Measurements from ENCODE around the gene PRIMPOL.
"Not testable (repeated sequence)": the region's sequence is repeated elsewhere in the genome, so short reads cannot be mapped to it uniquely, and the experiment has no call there.

The PRIMPOL gene

DNA sequence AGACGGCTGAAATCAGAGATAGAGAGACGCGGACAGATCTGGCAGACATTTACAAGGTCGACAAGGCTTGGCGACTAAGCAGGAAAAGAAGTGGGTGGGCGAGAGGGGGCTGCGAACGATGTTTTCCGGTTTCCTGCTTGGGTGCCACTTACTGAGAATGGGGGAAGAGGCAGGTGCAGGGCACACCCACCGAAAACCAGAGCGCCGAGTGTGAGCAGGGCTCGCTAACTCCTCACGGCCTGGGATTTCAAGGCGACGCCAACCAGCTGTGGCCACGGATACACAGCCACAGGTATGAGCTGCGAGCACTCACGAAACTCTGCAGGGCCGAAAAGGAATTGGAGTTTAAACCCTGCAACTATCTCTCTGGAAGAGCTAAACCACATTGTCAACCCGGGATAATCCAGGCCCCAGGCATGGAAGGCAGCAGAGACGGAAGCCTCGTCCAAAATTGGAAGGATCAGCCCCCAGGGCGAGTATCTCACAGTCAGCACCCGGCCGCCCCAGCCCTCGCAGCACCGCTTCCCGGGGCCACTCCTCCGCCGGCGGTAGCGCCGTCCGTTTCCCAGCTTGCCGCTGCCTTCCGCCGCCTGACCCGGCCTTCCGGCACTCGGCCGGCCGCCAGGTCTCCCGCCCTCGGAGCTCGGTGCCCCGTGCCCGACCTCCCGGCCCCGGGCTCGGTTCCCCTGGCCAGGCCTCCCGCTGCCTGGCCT is 1.1 kb upstream of the PRIMPOL start:
- Mint-ChIP-seq H3K27me3 (no peaks in the 10 kb centered on the region), H3K36me3 (ENCODE audit: low read depth) (peaks cover 49% of the 10 kb centered on the region), H3K27ac (peak overlapping the region; percentile 96), H3K9me3 (no peaks in the 10 kb centered on the region), H3K4me1 (ENCODE audit: low read depth) (peaks cover 60% of the 10 kb centered on the region), H3K4me3 (peak overlapping the region; percentile 93)

DNA sequence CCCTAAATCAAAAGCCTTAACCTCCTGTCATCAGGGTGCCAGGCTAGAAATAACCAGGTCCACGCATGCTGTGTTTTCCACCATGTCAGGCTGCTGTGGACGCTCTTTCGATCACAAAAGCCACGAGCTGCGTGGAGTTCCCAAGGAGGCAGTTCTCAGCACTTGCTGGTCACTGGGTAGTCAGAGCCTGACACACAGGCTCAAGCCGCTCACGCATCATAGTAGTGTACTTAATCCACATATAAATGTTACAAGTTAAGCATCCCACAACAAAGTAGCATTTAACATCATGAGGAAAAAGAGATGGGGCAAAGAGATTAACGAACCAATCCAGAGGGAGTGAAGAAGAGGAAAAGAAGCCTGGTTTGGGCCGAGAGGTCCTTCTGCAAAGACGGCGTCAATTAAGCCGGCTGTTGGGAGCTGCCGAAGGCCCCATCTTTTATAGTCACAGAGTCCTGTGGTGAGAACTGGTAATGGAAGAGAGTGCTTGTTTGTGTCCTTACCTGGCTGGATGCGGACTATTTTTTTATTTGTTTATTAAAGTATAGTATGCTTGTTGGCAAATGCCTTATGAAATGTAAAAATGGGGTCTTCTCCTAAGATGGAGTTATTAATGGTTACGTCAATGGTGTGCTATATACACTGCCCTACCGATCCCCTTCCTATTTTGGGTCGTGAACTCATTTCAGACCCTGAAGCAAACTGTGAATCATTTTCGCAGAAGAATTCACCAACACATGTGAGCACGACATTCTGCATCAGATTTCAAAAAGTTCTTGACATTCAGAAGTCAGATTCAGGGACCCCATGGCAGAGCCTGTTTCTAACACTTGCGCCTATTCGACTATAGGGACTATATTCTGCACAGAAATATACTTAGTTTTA is 675 bp downstream of the PRIMPOL start:
- Mint-ChIP-seq H3K9me3 (no peaks in the 10 kb centered on the region), H3K4me3 (peak overlapping the region; percentile 91), H3K4me1 (ENCODE audit: low read depth) (peaks cover 45% of the 10 kb centered on the region), H3K27ac (peak overlapping the region; percentile 93), H3K36me3 (ENCODE audit: low read depth) (peaks cover 41% of the 10 kb centered on the region), H3K27me3 (no peaks in the 10 kb centered on the region)

DNA sequence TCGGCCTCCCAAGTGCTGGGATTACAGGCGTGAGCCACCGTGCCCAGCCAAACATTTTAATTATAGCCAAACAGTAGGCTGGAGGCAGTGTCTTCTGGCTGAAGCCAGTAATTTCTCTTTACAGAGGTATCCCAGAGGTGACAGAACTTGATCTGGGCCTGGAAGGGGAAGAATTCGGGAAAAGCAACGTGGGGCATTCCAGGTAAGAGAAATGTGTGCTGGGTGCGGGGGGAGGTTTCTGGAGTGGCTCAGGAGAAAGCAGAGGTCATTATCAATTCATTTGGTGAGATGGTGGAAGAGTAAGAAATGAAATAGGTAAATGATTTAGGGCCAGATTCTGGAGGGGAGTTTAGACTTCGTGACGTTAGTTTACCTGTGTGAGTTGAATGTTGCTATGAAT is 2.4 kb downstream of the PRIMPOL start:
- H3K4me1 Mint-ChIP-seq (ENCODE audit: low read depth): peaks cover 28% of the 10 kb centered on the region
- no peak overlapping the region for H3K27ac Mint-ChIP-seq
- H3K9me3 Mint-ChIP-seq: no peaks in the 10 kb centered on the region
- no peak overlapping the region for H3K4me3 Mint-ChIP-seq
- peaks cover 40% of the 10 kb centered on the region for H3K36me3 Mint-ChIP-seq (ENCODE audit: low read depth)
- no peaks in the 10 kb centered on the region for H3K27me3 Mint-ChIP-seq

DNA sequence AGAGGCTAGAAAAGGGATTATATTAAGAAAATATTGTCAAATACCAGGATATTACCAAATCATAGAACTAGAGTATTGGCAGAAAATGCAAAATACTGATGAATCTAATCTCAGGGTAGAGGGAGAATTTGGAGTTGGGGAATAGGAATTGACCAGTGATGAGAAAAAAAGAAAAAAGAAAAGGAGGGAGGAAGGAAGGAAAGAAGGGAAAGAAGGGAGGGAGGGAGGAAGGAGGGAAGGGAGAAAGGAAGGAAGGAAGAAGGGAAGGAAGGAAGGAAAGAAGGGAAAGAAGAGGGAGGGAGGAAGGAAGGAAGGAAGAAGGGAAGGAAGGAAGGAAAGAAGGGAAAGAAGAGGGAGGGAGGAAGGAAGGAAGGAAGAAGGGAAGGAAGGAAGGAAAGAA is 3.1 kb downstream of the PRIMPOL start:
- not testable (repeated sequence) for H3K4me3 Mint-ChIP-seq, H3K9me3 Mint-ChIP-seq, H3K27me3 Mint-ChIP-seq, H3K27ac Mint-ChIP-seq
- Mint-ChIP-seq H3K4me1 (ENCODE audit: low read depth) (peaks cover 20% of the 10 kb centered on the region), H3K36me3 (ENCODE audit: low read depth) (peaks cover 40% of the 10 kb centered on the region)

DNA sequence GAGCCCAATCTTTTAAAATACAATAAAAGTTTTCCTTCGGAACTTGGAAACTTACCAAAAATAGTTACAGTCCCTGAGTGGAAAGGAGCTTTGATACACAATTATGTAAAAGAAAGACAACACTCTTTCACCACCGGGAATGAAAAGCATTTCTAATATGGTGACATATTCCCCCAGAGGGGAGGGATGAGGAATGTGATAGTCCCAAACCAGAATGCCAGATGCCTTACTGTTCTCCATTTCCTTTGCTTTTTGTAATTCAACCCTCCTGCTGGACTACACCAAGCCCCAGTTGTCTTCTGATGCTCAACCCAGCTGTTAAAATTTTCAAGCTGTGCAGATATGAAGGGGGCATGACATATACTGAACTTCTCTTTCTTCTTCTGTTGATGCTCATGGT is 4.1 kb downstream of the PRIMPOL start:
- Mint-ChIP-seq H3K4me1 (ENCODE audit: low read depth) (peaks cover 13% of the 10 kb centered on the region), H3K36me3 (ENCODE audit: low read depth) (peaks cover 38% of the 10 kb centered on the region), H3K9me3 (no peaks in the 10 kb centered on the region), H3K27ac (no peak overlapping the region), H3K4me3 (no peak overlapping the region), H3K27me3 (no peaks in the 10 kb centered on the region)

DNA sequence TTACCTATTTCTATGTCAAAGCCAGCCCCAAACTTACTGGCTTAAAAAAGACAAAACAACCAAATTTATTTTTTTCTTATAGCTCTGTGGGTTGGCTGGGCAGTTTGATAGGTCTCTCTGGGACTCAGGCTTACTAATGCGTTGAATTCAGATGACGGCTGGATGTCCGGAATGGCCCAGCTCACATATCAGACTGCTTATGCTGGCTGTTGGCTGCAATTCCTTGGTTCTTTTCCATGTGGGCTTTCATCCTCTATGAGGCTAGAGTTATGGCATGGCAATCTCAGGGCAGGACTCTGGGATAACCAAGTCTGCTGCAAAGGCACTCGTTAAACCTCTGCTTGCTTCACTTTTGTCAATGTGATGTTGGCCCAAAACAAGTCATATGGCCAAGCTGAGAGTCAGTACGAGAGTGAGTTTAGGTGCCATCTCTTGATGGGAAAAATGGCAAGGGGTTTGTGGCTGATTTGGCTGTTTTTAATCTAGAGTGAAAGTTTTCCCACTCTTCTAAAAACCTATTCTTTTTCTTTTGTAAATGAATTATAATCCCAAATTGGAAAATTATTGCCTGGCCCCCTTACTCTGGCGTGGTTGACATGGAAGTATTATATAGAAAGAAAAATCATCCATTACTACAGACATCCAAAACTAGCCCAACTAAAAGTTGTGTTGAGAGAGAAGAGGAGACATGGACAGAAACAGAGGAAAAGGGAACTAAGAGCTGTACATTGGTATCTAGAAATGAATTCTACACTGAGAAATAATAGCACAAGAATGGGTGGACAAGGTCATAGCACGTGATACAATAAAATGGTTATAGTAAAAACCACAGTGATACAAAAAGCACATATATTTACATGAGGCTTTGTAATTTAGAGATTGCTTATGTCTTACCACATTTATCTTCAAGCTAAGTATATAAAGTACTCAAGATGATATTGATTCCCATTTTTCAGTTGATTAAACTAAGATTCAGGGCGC is 6.6 kb downstream of the PRIMPOL start:
- peaks cover 3% of the 10 kb centered on the region for H3K4me1 Mint-ChIP-seq (ENCODE audit: low read depth)
- no peaks in the 10 kb centered on the region for H3K27me3 Mint-ChIP-seq
- H3K9me3 Mint-ChIP-seq: no peaks in the 10 kb centered on the region
- peaks cover 41% of the 10 kb centered on the region for H3K36me3 Mint-ChIP-seq (ENCODE audit: low read depth)
- H3K27ac Mint-ChIP-seq: no peak overlapping the region
- H3K4me3 Mint-ChIP-seq: no peak overlapping the region

DNA sequence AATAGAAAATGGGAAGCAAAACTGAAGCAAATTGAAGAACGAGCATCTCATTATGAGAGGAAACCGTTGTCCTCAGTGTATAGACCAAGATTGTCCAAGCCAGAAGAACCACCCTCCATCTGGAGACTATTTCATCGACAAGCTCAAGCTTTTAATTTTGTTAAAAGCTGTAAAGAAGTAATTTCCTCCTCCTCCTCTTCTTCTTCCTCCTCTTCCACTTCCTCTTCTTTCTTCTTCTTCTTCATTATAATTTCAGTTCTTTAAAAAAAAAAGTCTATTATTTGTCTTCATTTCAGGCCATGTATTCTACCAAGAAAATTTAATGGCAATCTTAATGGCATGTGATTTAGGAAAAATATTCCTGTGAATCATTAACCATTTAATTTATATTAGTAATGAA is 7.6 kb downstream of the PRIMPOL start:
- Mint-ChIP-seq H3K4me1 (ENCODE audit: low read depth) (no peaks in the 10 kb centered on the region), H3K4me3 (no peak overlapping the region), H3K9me3 (no peaks in the 10 kb centered on the region), H3K27ac (no peak overlapping the region), H3K36me3 (ENCODE audit: low read depth) (peaks cover 41% of the 10 kb centered on the region), H3K27me3 (no peaks in the 10 kb centered on the region)

DNA sequence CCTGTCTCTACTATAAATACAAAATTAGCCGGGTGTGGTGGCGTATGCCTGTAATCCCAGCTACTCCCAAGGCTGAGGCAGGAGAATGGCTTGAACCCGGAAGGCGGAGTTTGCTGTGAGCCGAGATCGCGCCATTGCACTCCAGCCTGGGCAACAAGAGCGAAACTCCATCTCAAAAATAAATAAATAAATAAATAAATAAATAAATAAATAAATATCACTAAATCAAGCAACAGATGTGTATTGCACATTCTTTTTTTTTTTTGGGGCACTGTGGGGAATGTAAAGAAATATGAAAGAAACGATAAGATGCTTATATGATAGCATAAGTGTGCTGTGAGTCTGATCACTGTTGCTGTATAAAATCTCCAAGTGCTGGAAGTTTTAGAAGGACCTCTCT is 8.3 kb downstream of the PRIMPOL start:
- H3K9me3 Mint-ChIP-seq; H3K4me1 Mint-ChIP-seq (ENCODE audit: low read depth); H3K27ac Mint-ChIP-seq; H3K4me3 Mint-ChIP-seq; H3K27me3 Mint-ChIP-seq: not testable (repeated sequence)
- H3K36me3 Mint-ChIP-seq (ENCODE audit: low read depth): peaks cover 41% of the 10 kb centered on the region

DNA sequence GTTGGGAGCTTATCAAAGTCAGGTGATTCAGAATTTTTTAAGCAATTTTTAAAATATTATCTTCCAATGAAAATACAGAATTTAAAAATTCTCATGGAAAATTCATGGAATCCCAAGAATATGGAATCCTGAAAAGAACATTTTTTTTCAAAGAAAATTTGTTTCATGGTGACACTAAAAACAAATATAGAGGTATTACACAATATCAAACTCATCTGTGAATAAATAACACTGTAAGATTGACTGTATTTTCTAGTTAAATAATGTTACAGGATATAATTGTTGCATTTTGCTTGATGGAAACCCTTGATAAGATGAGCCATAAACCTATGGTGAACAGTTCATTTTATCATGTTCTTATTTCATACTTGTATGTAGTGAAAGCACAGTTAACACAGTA is 11.4 kb downstream of the PRIMPOL start:
- Mint-ChIP-seq H3K4me1 (ENCODE audit: low read depth) (no peaks in the 10 kb centered on the region), H3K9me3 (no peaks in the 10 kb centered on the region), H3K27ac (no peak overlapping the region), H3K4me3 (no peak overlapping the region), H3K27me3 (no peaks in the 10 kb centered on the region), H3K36me3 (ENCODE audit: low read depth) (peaks cover 41% of the 10 kb centered on the region)

DNA sequence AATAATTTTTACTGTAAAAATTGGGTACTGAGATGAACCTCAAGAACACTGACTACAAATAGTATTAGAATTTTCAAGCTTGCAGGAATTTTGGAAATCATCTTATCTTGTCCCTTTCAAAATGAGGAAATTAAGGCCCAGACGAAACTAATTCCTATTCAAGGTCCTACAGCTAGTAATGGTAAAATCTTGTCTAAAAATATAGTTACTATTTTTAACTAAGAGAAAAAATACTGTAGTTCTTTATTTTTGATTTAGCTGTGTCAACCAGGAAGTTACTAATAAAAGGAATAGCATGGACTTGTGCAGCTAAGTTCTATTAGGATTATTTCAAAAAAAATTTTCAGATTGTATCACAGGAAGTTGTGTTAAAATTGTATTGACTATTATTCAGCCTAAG is 12.7 kb downstream of the PRIMPOL start:
- Mint-ChIP-seq H3K27ac (no peak overlapping the region), H3K4me3 (no peak overlapping the region), H3K4me1 (ENCODE audit: low read depth) (no peaks in the 10 kb centered on the region), H3K9me3 (no peaks in the 10 kb centered on the region), H3K36me3 (ENCODE audit: low read depth) (peaks cover 35% of the 10 kb centered on the region), H3K27me3 (no peaks in the 10 kb centered on the region)

DNA sequence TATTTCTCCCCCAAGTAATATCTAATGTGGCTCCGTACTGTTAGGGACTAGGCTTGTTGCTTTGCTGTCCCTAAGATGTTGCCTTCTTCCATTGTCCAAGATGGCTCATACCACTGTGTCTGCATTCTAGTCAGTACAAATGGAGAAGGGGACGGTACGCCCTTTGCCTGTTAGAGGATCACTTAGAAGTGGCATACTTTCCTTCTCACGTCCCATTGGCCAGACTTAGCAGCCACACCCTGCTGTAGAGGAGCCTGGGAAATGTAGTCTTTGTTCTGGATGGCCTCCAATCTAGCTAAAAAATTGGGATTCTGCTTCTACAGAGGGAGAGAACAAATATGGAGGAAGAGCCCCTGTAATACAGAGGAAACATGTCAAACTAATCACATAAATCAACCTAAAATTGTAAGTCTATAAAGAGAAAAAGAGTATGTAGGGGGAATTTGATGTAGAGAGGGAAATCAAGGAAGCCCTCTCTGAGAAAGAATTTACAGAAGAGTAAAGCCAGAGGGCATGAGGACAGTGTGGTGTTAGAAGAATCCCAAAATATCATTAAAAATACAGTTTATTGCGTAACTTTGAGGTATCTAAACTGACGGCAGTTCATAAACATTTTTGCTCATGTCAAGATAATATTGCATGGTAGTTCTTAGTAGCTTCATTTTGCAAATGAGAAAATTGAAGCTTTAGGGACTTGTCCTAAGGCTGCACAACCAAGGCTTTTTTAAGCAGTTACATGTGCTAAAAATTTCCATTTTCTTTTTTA is 15.1 kb downstream of the PRIMPOL start:
- H3K9me3 Mint-ChIP-seq: no peaks in the 10 kb centered on the region
- no peak overlapping the region for H3K27ac Mint-ChIP-seq
- no peak overlapping the region for H3K4me3 Mint-ChIP-seq
- peaks cover 39% of the 10 kb centered on the region for H3K36me3 Mint-ChIP-seq (ENCODE audit: low read depth)
- peaks cover 19% of the 10 kb centered on the region for H3K4me1 Mint-ChIP-seq (ENCODE audit: low read depth)
- no peaks in the 10 kb centered on the region for H3K27me3 Mint-ChIP-seq

DNA sequence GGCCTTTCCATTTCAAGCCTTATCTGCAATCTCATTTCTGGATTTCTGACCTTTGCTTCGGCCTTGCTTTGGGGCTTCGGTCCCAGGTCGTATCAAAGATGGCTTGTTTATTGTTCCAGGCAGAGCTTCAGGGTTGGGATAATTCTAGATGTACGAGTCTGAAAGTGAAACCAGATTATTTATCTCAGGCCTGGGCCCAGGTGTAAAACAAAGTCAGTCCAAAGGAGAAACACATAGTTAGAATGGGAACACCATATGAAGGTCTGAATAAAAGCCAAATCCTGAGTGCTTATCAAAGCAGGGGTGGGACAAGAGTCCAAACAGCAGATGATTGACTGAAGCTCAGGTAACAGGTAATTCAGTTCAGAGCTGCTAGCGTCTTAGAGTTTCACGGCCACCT is 17.1 kb downstream of the PRIMPOL start:
- peaks cover 23% of the 10 kb centered on the region for H3K4me1 Mint-ChIP-seq (ENCODE audit: low read depth)
- H3K36me3 Mint-ChIP-seq (ENCODE audit: low read depth): peaks cover 41% of the 10 kb centered on the region
- H3K27ac Mint-ChIP-seq: no peak overlapping the region
- H3K27me3 Mint-ChIP-seq: no peaks in the 10 kb centered on the region
- no peaks in the 10 kb centered on the region for H3K9me3 Mint-ChIP-seq
- no peak overlapping the region for H3K4me3 Mint-ChIP-seq

DNA sequence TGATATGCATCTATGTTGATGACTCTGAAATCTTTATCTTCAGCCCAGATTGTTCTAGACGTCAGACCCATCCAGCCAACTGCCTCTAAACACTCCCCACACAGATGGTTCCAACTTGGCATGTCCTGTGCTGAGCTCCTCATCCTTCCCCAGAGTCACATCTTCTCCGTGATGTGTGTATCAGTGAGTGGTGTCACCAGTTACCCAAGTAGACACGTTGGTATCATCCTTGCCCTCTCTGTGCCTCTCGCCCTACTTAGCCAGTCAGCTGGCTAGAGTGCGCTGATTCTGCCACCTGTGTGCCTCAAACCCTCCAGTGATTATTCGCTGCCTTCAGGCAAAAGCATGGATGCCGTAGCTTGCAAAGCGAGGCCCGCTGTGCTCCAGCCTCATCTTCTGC is 18.6 kb downstream of the PRIMPOL start:
- Mint-ChIP-seq H3K27ac (peak overlapping the region; percentile 33), H3K9me3 (no peaks in the 10 kb centered on the region), H3K27me3 (no peaks in the 10 kb centered on the region), H3K4me3 (no peak overlapping the region), H3K36me3 (ENCODE audit: low read depth) (peaks cover 53% of the 10 kb centered on the region), H3K4me1 (ENCODE audit: low read depth) (peaks cover 23% of the 10 kb centered on the region)

DNA sequence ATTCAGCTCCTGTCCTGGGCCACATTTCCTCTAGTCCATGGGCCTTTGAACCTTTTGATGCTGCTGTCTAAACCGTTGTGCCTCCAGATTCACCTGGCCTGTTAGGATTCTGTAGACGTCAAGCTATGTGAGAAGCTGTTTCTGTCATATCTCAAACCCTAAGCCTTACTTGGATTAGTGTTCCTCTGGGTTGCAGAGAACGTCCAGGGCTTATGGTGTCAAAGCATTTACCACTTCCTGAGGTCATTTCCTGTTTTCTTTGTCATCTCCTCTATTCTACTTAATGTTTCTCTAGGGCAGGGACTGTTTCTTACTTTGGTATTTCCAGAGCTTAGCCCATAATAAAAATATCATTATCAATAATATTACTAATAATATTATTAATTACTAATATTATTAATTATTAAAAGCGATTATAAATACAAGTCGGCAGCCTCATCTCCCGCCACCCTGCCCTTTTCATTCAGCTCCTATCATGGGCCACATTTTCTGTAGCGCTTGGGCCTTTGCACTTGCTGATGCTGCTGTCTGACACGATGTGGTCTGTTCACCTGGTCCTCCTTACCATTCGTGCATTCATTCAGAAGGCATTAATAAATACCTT is 19.1 kb downstream of the PRIMPOL start:
- peaks cover 53% of the 10 kb centered on the region for H3K36me3 Mint-ChIP-seq (ENCODE audit: low read depth)

More for the DNA sequence above, 19.1 kb downstream of the PRIMPOL start:
- Mint-ChIP-seq H3K4me3 (no peak overlapping the region), H3K9me3 (no peaks in the 10 kb centered on the region), H3K4me1 (ENCODE audit: low read depth) (peaks cover 23% of the 10 kb centered on the region), H3K27ac (peak overlapping the region; percentile 33), H3K27me3 (no peaks in the 10 kb centered on the region)
